A549 (cell line): ENCODE measurements around the gene FAM89A. TPM values are rescaled to one million over a fixed set of nuclear protein-coding genes. Genes with fewer than 3 reads are reported as not detected.

ENCODE experiments used
- ATAC-seq, 2 experiments: fragments of 200-7000 bp in 1 of 2; fragments of >200 bp in 1 of 2; cut with Nextera tagmentation in 1 of 2; cut with Tn5 transposase in 1 of 2; 3 replicates each; pipeline versions ENCODE4 v1.8.0 to v1.9.1; 2018 to 2020; ENCODE audit warnings: mild to moderate bottlenecking in 1 of 2, moderate library complexity in 1 of 2
- CTCF ChIA-PET: fragments of 300-600 bp; sonication (Branson Sonifier 250); formaldehyde crosslinking; extraction: SDS; loops from one replicate; lab custom pipeline; 2021; ENCODE audit warnings: antibody characterized with exemption, inconsistent platforms; lab: Yijun Ruan, JAX
- POLR2A ChIA-PET: fragments of 350-600 bp; formaldehyde crosslinking; extraction: SDS; loops from one replicate; lab custom pipeline; 2021; ENCODE audit warnings: antibody characterized with exemption, inconsistent platforms; lab: Yijun Ruan, JAX
- DNase-seq, 2 experiments: peaks; one replicate each; pipeline versions ENCODE4 v3.0.0 to v3.0.0-alpha.2; 2011 to 2016; ENCODE audit warnings: low read depth in 1 of 2, low spot score in 1 of 2
- FAIRE-seq: peaks from 2 replicates; lab custom pipeline; 2011; peaks lifted over from hg19 to GRCh38; lab: Jason Lieb, UNC
- H3K27ac ChIP-seq, 2 experiments: fragments of >200 bp; sonication (Bioruptor Twin); formaldehyde crosslinking; 3 replicates each; pipeline ENCODE4 v1.5.1; 2016 to 2017
- H3K4me1 ChIP-seq: fragments of >200 bp; sonication (Bioruptor Twin); formaldehyde crosslinking; 3 replicates; pipeline ENCODE4 v1.6.1; 2016
- H3K4me2 ChIP-seq: fragments of >200 bp; sonication (Bioruptor Twin); formaldehyde crosslinking; 3 replicates; pipeline ENCODE4 v1.6.1; 2016
- H3K4me3 ChIP-seq: fragments of >200 bp; sonication (Bioruptor Twin); formaldehyde crosslinking; 3 replicates; pipeline ENCODE4 v1.5.1; 2016
- H3K9me3 ChIP-seq: fragments of >200 bp; sonication (Bioruptor Twin); formaldehyde crosslinking; 3 replicates; pipeline ENCODE4 v1.6.1; 2016
- CBX2 ChIP-seq: fragments of 200-600 bp; sonication (generic); IDR thresholded peaks from 2 replicates; pipeline ENCODE4 v1.6.1; 2016; ENCODE audit warnings: low read depth, mild to moderate bottlenecking, borderline replicate concordance
- CBX8 ChIP-seq: fragments of 200-600 bp; sonication (generic); IDR thresholded peaks from 2 replicates; pipeline ENCODE4 v1.6.1; 2016
- CHD4 ChIP-seq: fragments of 200-600 bp; sonication (generic); IDR thresholded peaks from 2 replicates; pipeline ENCODE4 v1.6.1; 2016; ENCODE audit warnings: antibody characterized with exemption, mild to moderate bottlenecking, borderline replicate concordance
- EHF ChIP-seq: fragments of 250-450 bp; sonication (Bioruptor Pico); IDR thresholded peaks from 2 replicates; pipeline ENCODE4 v1.5.0; 2020; ENCODE audit warnings: mild to moderate bottlenecking
- ESRRA ChIP-seq: fragments of 150-350 bp; IDR thresholded peaks from 2 replicates; pipeline ENCODE4 v1.6.1; 2014; ENCODE audit warnings: mild to moderate bottlenecking, low read length, borderline replicate concordance
- FOSB ChIP-seq: fragments of 250-450 bp; sonication (Bioruptor Pico); IDR thresholded peaks from 2 replicates; pipeline ENCODE4 v1.5.0; 2020; ENCODE audit warnings: mild to moderate bottlenecking, moderate library complexity
- FOSL2 ChIP-seq, 2 experiments: fragments of 450-650 bp in 1 of 2; fragments of >200 bp in 1 of 2; sonication (Bioruptor Twin) in 1 of 2; formaldehyde crosslinking; IDR thresholded peaks; 2 replicates each; pipeline versions ENCODE4 v1.5.0 to v1.6.1; 2016 to 2020; ENCODE audit warnings: mild to moderate bottlenecking in 1 of 2, moderate library complexity in 1 of 2
- FOXS1 ChIP-seq: fragments of 250-450 bp; sonication (Bioruptor Pico); IDR thresholded peaks from 2 replicates; pipeline ENCODE4 v1.5.0; 2020; ENCODE audit warnings: mild to moderate bottlenecking, moderate library complexity
- HDAC2 ChIP-seq: fragments of 200-600 bp; sonication (generic); IDR thresholded peaks from 2 replicates; pipeline ENCODE4 v1.6.1; 2016
- HOXB5 ChIP-seq: fragments of 250-450 bp; sonication (Bioruptor Pico); IDR thresholded peaks from 2 replicates; pipeline ENCODE4 v1.5.0; 2020; ENCODE audit warnings: mild to moderate bottlenecking, moderate library complexity
- KDM5A ChIP-seq: fragments of 200-600 bp; sonication (generic); IDR thresholded peaks from 2 replicates; pipeline ENCODE4 v1.6.1; 2016; ENCODE audit warnings: antibody characterized with exemption, mild to moderate bottlenecking
- MAZ ChIP-seq: fragments of 150-350 bp; IDR thresholded peaks from 2 replicates; pipeline ENCODE4 v1.6.1; 2014; ENCODE audit warnings: antibody characterized with exemption, low read depth, low read length, borderline replicate concordance
- NPAS2 ChIP-seq: fragments of 250-450 bp; sonication (Bioruptor Pico); IDR thresholded peaks from 2 replicates; pipeline ENCODE4 v1.8.0; 2022; ENCODE audit warnings: mild to moderate bottlenecking, moderate library complexity, borderline replicate concordance
- NR3C1 ChIP-seq: fragments of >200 bp; sonication (Bioruptor Twin); formaldehyde crosslinking; IDR thresholded peaks from 3 replicates; pipeline ENCODE4 v1.6.1; 2017
- RFX5 ChIP-seq: fragments of 450-650 bp; IDR thresholded peaks from 2 replicates; pipeline ENCODE4 v1.7.1; 2014; ENCODE audit warnings: antibody characterized with exemption, mild to moderate bottlenecking, moderate library complexity
- TFCP2L1 ChIP-seq: fragments of 250-450 bp; sonication (Bioruptor Pico); IDR thresholded peaks from 2 replicates; pipeline ENCODE4 v1.5.0; 2021; ENCODE audit warnings: mild to moderate bottlenecking
- TP53 ChIP-seq: fragments of 250-450 bp; sonication (Bioruptor Pico); IDR thresholded peaks from 2 replicates; pipeline ENCODE4 v1.5.0; 2021; ENCODE audit warnings: mild to moderate bottlenecking, moderate library complexity
- ZFP36 ChIP-seq: fragments of 450-650 bp; IDR thresholded peaks from 2 replicates; pipeline ENCODE4 v1.6.1; 2014; ENCODE audit warnings: borderline replicate concordance; ENCODE audit not compliant: partially characterized antibody
- ZSCAN20 ChIP-seq: fragments of 250-450 bp; sonication (Bioruptor Pico); IDR thresholded peaks from 2 replicates; pipeline ENCODE4 v1.8.0; 2022; ENCODE audit warnings: mild to moderate bottlenecking, moderate library complexity
- WGBS: methylation state at CpG from one replicate; pipeline ENCODE4 v1.1.6; 2017; ENCODE audit errors: missing lambda C conversion rate; 5-methylcytosine and 5-hydroxymethylcytosine counted together
- polyA plus RNA-seq, 4 experiments: library from polyadenylated mRNA; depleted of rRNA in 3 of 4; stranded (reverse); fragments of >200 nt; fragmentation: RNase III in 1 of 4; extraction: RNeasy Plus Mini Kit Qiagen cat#74134 plus additional on column Dnase treatment in 1 of 4; gene quantifications; 2 replicates in 3 of 4; 3 replicates in 1 of 4; pipeline ENCODE4 v1.2.3, GENCODE V29; 2011 to 2017
- TF ChIP-seq, protein P1 (sequence below): fragments of >200 bp; sonication (Bioruptor Twin); formaldehyde crosslinking; IDR thresholded peaks from 3 replicates; pipeline ENCODE4 v1.6.1; 2016
- TF ChIP-seq, protein P2 (sequence below): fragments of 200-600 bp; sonication (generic); IDR thresholded peaks from 2 replicates; pipeline ENCODE4 v1.6.1; 2016; ENCODE audit warnings: antibody characterized with exemption, mild to moderate bottlenecking, moderate library complexity
- TF ChIP-seq, protein P3 (sequence below): fragments of 150-350 bp; IDR thresholded peaks from 2 replicates; pipeline ENCODE4 v1.6.1; 2014; ENCODE audit warnings: low read depth, mild to moderate bottlenecking, low read length
- TF ChIP-seq, protein P4 (sequence below): IDR thresholded peaks from 2 replicates; pipeline ENCODE4 v1.6.1; 2012
- TF ChIP-seq, protein P5 (sequence below): fragments of 450-650 bp; IDR thresholded peaks from 2 replicates; pipeline ENCODE4 v1.6.1; 2014; ENCODE audit warnings: antibody characterized with exemption

FAM89A gene
- polyA plus RNA-seq, 2 of the 4 experiments (the other 2 are of a cell fraction), result 13.3 to 25.3 TPM

DNA sequence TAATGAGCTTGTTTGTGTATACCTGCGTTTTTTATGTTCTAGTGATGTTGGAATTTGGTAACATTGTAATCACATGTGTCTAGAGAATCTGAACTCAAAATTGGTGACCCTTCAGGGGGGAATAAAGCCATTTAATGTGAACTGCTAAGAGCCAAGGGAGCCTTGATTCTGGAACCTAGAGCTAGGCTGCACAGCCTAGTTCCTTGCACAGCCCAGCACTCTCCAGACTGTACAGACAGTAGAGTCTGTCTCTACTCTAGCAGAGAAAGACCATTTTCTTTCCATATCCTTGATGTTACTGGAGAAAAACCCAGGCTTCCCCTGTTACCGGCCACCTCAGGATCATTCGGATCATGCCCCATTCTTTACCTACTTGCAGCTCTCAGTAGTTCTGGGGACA is 52.6 kb downstream of the FAM89A start:
- DNase-seq (no peak), FAIRE-seq (no peak), ATAC-seq (peak; percentile 43 to 60; a peak in 3 of 6 replicates)
- no peak for TF ChIP-seq CHD4
- WGBS, result 85% methylated on average over 3 of the region's 3 CpGs
- POLR2A ChIA-PET, result no interaction called here
- H3K4me2 ChIP-seq, result peak overlapping the region; percentile 48
- H3K9me3 ChIP-seq, result no peaks in the 10 kb centered on the region
- H3K4me3 ChIP-seq, result no peak overlapping the region
- peak overlapping the region in 1 of 2 experiments; percentile 50; a peak in 3 of 6 replicates for H3K27ac ChIP-seq
- H3K4me1 ChIP-seq, result peaks cover 12% of the 10 kb centered on the region
- CTCF ChIA-PET, result interaction anchor here (3.3 kb wide), 1 partner anchor 9 kb away, joined by 14 read pairs; the partner anchor contains the start of genes ARV1 and TTC13

DNA sequence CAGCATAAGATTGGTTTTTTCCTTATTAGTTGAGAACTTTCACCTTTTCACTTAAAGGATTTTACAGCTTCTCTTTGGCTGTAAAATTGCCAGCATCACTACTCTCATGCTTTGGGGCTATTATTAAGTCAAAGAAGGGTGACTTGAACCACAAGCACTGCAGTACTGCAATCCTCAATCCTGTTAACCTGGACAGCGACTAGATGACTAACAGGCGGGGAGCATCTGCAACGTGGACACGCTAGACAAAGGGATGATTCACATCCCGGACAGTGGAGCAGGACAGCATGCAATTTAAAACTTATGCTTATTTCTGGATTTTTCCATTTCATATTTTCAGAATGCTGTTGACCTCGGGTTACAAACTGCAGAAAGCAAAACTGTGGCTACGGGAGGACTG is 53.1 kb downstream of the FAM89A start:
- WGBS, result 34% methylated on average over 7 of the region's 7 CpGs
- POLR2A ChIA-PET, result no interaction called here
- DNase-seq (peak; percentile 38), FAIRE-seq (no peak), ATAC-seq (peak; percentile 86 to 93)
- H3K9me3 ChIP-seq, result no peaks in the 10 kb centered on the region
- H3K4me1 ChIP-seq, result peaks cover 12% of the 10 kb centered on the region
- H3K4me2 ChIP-seq, result peak overlapping the region; percentile 48
- peak overlapping the region in 1 of 2 experiments; percentile 50; a peak in 3 of 6 replicates for H3K27ac ChIP-seq
- no peak overlapping the region for H3K4me3 ChIP-seq
- CTCF ChIA-PET, result no interaction called here
- TF ChIP-seq NPAS2 (no peak), ESRRA (no peak), FOSB (CRISPR knock-in tag) (no peak), NR3C1 (no peak), HDAC2 (no peak), ZSCAN20 (CRISPR knock-in tag) (no peak), CBX8 (no peak), MAZ (no peak), EHF (CRISPR knock-in tag) (no peak), CBX2 (no peak)
- TF ChIP-seq, protein P1, sequence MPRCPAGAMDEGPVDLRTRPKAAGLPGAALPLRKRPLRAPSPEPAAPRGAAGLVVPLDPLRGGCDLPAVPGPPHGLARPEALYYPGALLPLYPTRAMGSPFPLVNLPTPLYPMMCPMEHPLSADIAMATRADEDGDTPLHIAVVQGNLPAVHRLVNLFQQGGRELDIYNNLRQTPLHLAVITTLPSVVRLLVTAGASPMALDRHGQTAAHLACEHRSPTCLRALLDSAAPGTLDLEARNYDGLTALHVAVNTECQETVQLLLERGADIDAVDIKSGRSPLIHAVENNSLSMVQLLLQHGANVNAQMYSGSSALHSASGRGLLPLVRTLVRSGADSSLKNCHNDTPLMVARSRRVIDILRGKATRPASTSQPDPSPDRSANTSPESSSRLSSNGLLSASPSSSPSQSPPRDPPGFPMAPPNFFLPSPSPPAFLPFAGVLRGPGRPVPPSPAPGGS, result no peak
- TF ChIP-seq, protein P2, sequence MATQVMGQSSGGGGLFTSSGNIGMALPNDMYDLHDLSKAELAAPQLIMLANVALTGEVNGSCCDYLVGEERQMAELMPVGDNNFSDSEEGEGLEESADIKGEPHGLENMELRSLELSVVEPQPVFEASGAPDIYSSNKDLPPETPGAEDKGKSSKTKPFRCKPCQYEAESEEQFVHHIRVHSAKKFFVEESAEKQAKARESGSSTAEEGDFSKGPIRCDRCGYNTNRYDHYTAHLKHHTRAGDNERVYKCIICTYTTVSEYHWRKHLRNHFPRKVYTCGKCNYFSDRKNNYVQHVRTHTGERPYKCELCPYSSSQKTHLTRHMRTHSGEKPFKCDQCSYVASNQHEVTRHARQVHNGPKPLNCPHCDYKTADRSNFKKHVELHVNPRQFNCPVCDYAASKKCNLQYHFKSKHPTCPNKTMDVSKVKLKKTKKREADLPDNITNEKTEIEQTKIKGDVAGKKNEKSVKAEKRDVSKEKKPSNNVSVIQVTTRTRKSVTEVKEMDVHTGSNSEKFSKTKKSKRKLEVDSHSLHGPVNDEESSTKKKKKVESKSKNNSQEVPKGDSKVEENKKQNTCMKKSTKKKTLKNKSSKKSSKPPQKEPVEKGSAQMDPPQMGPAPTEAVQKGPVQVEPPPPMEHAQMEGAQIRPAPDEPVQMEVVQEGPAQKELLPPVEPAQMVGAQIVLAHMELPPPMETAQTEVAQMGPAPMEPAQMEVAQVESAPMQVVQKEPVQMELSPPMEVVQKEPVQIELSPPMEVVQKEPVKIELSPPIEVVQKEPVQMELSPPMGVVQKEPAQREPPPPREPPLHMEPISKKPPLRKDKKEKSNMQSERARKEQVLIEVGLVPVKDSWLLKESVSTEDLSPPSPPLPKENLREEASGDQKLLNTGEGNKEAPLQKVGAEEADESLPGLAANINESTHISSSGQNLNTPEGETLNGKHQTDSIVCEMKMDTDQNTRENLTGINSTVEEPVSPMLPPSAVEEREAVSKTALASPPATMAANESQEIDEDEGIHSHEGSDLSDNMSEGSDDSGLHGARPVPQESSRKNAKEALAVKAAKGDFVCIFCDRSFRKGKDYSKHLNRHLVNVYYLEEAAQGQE, result no peak
- TF ChIP-seq, protein P3, sequence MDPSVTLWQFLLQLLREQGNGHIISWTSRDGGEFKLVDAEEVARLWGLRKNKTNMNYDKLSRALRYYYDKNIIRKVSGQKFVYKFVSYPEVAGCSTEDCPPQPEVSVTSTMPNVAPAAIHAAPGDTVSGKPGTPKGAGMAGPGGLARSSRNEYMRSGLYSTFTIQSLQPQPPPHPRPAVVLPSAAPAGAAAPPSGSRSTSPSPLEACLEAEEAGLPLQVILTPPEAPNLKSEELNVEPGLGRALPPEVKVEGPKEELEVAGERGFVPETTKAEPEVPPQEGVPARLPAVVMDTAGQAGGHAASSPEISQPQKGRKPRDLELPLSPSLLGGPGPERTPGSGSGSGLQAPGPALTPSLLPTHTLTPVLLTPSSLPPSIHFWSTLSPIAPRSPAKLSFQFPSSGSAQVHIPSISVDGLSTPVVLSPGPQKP, result no peak
- TF ChIP-seq, protein P4, sequence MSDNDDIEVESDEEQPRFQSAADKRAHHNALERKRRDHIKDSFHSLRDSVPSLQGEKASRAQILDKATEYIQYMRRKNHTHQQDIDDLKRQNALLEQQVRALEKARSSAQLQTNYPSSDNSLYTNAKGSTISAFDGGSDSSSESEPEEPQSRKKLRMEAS, result no peak

DNA sequence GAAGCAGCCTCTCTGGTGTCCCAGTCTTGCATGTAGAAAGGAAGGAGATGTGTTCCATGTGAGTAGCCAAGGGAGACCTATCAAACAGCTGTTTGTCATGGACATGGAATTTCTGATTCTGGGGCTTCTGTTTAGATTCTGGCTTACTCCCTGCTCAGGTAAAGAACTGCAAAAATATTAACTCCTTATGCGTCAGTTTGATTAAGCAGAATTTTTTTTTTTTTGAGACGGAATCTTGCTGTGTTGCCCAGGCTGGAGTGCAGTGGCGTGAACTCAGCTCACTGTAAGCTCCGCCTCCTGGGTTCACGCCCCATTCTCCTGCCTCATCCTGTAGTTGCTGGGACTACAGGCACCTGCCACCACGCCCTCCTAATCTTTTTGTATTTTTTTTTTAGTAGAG is 54.3 kb downstream of the FAM89A start:
- H3K4me1 ChIP-seq, result peaks cover 14% of the 10 kb centered on the region
- 91% methylated on average over 6 of the region's 6 CpGs for WGBS
- no peak for FAIRE-seq
- no peak overlapping the region for H3K4me2 ChIP-seq
- no peak overlapping the region for H3K27ac ChIP-seq
- no peak for DNase-seq
- no peak overlapping the region for H3K4me3 ChIP-seq
- CTCF ChIA-PET, result no interaction called here
- no peaks in the 10 kb centered on the region for H3K9me3 ChIP-seq
- ATAC-seq, result no peak
- POLR2A ChIA-PET, result no interaction called here
- TF ChIP-seq RFX5 (no peak), HOXB5 (CRISPR knock-in tag) (no peak), TP53 (CRISPR knock-in tag) (no peak), FOSL2 (IDR thresholded peaks at IDR 0.05) (no peak), FOSL2 (CRISPR knock-in tag; IDR thresholded peaks at IDR 0.05) (no peak), KDM5A (no peak), ZFP36 (no peak), TFCP2L1 (no peak), FOXS1 (CRISPR knock-in tag) (no peak), CHD4 (no peak), FOSB (CRISPR knock-in tag) (no peak), NPAS2 (no peak)
- TF ChIP-seq, protein P1, result no peak
- TF ChIP-seq, protein P3, result no peak
- TF ChIP-seq, protein P5, sequence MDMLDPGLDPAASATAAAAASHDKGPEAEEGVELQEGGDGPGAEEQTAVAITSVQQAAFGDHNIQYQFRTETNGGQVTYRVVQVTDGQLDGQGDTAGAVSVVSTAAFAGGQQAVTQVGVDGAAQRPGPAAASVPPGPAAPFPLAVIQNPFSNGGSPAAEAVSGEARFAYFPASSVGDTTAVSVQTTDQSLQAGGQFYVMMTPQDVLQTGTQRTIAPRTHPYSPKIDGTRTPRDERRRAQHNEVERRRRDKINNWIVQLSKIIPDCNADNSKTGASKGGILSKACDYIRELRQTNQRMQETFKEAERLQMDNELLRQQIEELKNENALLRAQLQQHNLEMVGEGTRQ, result no peak
